OCI-LY1 (cell line): ENCODE measurements around the gene MAST4.

Source experiments
- EZH2 ChIP-seq: fragments of 200-600 bp; sonication (generic), shearing (Covaris generic); IDR thresholded peaks from 2 replicates; pipeline ENCODE4 v1.8.0; 2017; ENCODE audit warnings: borderline replicate concordance, mixed run types, mild to moderate bottlenecking, antibody characterized with exemption, low read length, moderate library complexity, mixed read lengths
- TF ChIP-seq, protein P1 (sequence below): fragments of 200-600 bp; sonication (generic), shearing (Covaris generic); IDR thresholded peaks from 2 replicates; pipeline ENCODE4 v1.5.1; 2017; ENCODE audit warnings: mild to moderate bottlenecking, antibody characterized with exemption, low read length, moderate library complexity, mixed read lengths

DNA sequence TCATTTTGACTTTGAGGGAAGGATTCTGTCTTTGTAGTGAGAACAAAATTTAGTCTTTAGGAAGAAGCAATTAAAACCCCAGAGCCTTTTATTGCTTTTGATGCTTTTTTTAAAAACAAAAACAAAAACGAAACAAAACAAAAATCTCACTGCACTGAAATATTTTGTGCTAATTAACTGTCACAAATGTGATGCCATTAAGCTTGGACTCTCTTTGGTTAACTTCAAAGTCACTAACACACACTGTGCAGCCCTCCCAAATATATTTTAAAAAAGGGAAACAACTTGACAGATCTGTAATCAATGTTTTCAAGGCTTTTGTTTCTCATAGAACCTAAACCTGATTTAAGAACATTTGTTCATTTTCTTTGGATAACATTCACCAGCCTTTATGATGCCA lies 290.7 kb downstream of the MAST4 start:
- TF ChIP-seq, protein P1, sequence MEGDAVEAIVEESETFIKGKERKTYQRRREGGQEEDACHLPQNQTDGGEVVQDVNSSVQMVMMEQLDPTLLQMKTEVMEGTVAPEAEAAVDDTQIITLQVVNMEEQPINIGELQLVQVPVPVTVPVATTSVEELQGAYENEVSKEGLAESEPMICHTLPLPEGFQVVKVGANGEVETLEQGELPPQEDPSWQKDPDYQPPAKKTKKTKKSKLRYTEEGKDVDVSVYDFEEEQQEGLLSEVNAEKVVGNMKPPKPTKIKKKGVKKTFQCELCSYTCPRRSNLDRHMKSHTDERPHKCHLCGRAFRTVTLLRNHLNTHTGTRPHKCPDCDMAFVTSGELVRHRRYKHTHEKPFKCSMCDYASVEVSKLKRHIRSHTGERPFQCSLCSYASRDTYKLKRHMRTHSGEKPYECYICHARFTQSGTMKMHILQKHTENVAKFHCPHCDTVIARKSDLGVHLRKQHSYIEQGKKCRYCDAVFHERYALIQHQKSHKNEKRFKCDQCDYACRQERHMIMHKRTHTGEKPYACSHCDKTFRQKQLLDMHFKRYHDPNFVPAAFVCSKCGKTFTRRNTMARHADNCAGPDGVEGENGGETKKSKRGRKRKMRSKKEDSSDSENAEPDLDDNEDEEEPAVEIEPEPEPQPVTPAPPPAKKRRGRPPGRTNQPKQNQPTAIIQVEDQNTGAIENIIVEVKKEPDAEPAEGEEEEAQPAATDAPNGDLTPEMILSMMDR = no peak
- no peak for TF ChIP-seq EZH2
